Measurements from ENCODE around the gene PAX8. TPM values are rescaled to one million over a fixed set of nuclear protein-coding genes. Genes with fewer than 3 reads are reported as not detected.
"Not testable (repeated sequence)": the region's sequence is repeated elsewhere in the genome, so short reads cannot be mapped to it uniquely, and the experiment has no call there.

PAX8 gene
- total RNA-seq (2021) (3.1 and 3.2 TPM in 2 replicates), Bru-seq, nascent RNA (percentile 30 among the genes with signal in this experiment), BruChase-seq, experiment 1, labeled RNA remaining after a 2-hour chase (percentile 34 among the genes with signal in this experiment), BruChase-seq, experiment 2, labeled RNA remaining after a 6-hour chase (percentile 33 among the genes with signal in this experiment)
- long read RNA-seq, partial matches to known transcripts = 7 of 29 reads
- long read RNA-seq, other reads (novel, unspliced or antisense) = 22 of 29 reads

DNA sequence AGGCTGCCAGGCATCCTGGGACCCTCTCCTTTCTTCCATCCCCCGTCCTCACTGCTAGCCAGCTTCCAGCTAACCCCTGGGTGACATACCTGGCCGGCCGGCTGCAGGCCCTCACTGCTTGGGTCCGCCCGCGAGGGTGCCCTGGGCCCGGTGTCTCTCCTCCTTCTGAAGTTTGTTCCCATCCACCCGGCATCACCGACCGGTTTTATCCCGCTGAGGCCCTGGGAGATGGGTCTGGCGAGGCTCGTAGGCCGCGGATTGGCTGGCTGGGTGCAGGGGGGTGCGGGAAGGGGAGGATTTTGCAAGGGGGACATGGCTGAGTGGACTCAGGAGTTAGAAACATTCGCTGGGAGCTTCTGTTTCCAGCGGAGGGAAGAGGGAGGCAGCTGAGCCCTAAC lies at the start of gene PAX8:
TSS of gene PAX8 (minus strand) at position 180 of the 398 bp plus-strand sequence. CDS start 527 bp downstream, outside the sequence.
- Histone ChIP-seq H3K9me3 (ENCODE audit: low read depth, low read length, poor library complexity, severe bottlenecking) (no peaks in the 10 kb centered on the region), H3K27me3 (replicated peaks; ENCODE audit: insufficient read depth, low read depth, low read length, poor library complexity) (peaks cover 37% of the 10 kb centered on the region), H3K36me3 (ENCODE audit: insufficient read depth, low read length, poor library complexity, severe bottlenecking) (no peaks in the 10 kb centered on the region), H3K27ac (ENCODE audit: low read depth, low read length, poor library complexity, severe bottlenecking) (no peak within 1 kb of the TSS), H3K4me1 (ENCODE audit: insufficient read depth, low read length, poor library complexity, severe bottlenecking) (peaks cover 11% of the 10 kb centered on the region), H3K4me3 (ENCODE audit: low read depth, low read length, poor library complexity, severe bottlenecking) (no peak within 1 kb of the TSS)
- BruUV-seq (replicated peaks) = no TSS peak
- TF ChIP-seq EZH2 (IDR thresholded peaks at IDR 0.05; ENCODE audit: borderline replicate concordance, low read depth, low read length, poor library complexity, severe bottlenecking) = no peak
- TF ChIP-seq CTCF (conservative IDR thresholded peaks at IDR 0.05; ENCODE audit: low read depth, low read length) = no peak
- intact Hi-C loops (cut with micrococcal nuclease; ENCODE audit: unreplicated experiment) = no loop called here
- CTCF ChIA-PET = no interaction called here
- no peak for DNase-seq (ENCODE audit: low spot score)
- POLR2A ChIA-PET (ENCODE audit: low non-redundant PET) = no interaction called here

GRCh38 chr2:113328043-113328442 lies 49.3 kb upstream of the PAX8 start:
- H3K9me3 ChIP-seq (ENCODE audit: low read depth, low read length, poor library complexity, severe bottlenecking) = no peaks in the 10 kb centered on the region
- H3K4me3 ChIP-seq (ENCODE audit: low read depth, low read length, poor library complexity, severe bottlenecking) = no peak overlapping the region
- intact Hi-C loops (cut with micrococcal nuclease; ENCODE audit: unreplicated experiment) = no loop called here
- no peak for DNase-seq (ENCODE audit: low spot score)
- peaks cover 11% of the 10 kb centered on the region for H3K4me1 ChIP-seq (ENCODE audit: insufficient read depth, low read length, poor library complexity, severe bottlenecking)
- no peaks in the 10 kb centered on the region for H3K36me3 ChIP-seq (ENCODE audit: insufficient read depth, low read length, poor library complexity, severe bottlenecking)
- ChIA-PET CTCF (no interaction called here), POLR2A (ENCODE audit: low non-redundant PET) (no interaction called here)
- no peaks in the 10 kb centered on the region for H3K27me3 ChIP-seq (replicated peaks; ENCODE audit: insufficient read depth, low read depth, low read length, poor library complexity)
- no peak for TF ChIP-seq CTCF (conservative IDR thresholded peaks at IDR 0.05; ENCODE audit: low read depth, low read length)
- TF ChIP-seq EZH2 (IDR thresholded peaks at IDR 0.05; ENCODE audit: borderline replicate concordance, low read depth, low read length, poor library complexity, severe bottlenecking) = no peak
- H3K27ac ChIP-seq (ENCODE audit: low read depth, low read length, poor library complexity, severe bottlenecking) = no peak overlapping the region
- no TSS peak for BruUV-seq (replicated peaks)

GRCh38 chr2:113325161-113325731 lies 46.5 kb upstream of the PAX8 start:
- BruUV-seq (replicated peaks); H3K27me3 ChIP-seq (replicated peaks; ENCODE audit: insufficient read depth, low read depth, low read length, poor library complexity); intact Hi-C loops (cut with micrococcal nuclease; ENCODE audit: unreplicated experiment); H3K9me3 ChIP-seq (ENCODE audit: low read depth, low read length, poor library complexity, severe bottlenecking); H3K36me3 ChIP-seq (ENCODE audit: insufficient read depth, low read length, poor library complexity, severe bottlenecking); POLR2A ChIA-PET (ENCODE audit: low non-redundant PET); DNase-seq (ENCODE audit: low spot score): not testable (repeated sequence)
- CTCF ChIA-PET = interaction anchor here (0.6 kb wide), 1 partner anchor 409 kb away, joined by 5 read pairs; no protein-coding TSS in a partner anchor
- peak overlapping the region; percentile 70 for H3K27ac ChIP-seq (ENCODE audit: low read depth, low read length, poor library complexity, severe bottlenecking)
- H3K4me3 ChIP-seq (ENCODE audit: low read depth, low read length, poor library complexity, severe bottlenecking) = peak overlapping the region; percentile 51
- H3K4me1 ChIP-seq (ENCODE audit: insufficient read depth, low read length, poor library complexity, severe bottlenecking) = peaks cover 11% of the 10 kb centered on the region
